ENCODE data around the gene TADA2B. TPM values are rescaled to one million over a fixed set of nuclear protein-coding genes. Genes with fewer than 3 reads are reported as not detected.
A peak's percentile ranks its signal among the peaks of the same experiment; 100 is the strongest.

TADA2B gene
- polyA plus RNA-seq, 5 donors = 11.6 to 18.2 (median 15.4) TPM

DNA sequence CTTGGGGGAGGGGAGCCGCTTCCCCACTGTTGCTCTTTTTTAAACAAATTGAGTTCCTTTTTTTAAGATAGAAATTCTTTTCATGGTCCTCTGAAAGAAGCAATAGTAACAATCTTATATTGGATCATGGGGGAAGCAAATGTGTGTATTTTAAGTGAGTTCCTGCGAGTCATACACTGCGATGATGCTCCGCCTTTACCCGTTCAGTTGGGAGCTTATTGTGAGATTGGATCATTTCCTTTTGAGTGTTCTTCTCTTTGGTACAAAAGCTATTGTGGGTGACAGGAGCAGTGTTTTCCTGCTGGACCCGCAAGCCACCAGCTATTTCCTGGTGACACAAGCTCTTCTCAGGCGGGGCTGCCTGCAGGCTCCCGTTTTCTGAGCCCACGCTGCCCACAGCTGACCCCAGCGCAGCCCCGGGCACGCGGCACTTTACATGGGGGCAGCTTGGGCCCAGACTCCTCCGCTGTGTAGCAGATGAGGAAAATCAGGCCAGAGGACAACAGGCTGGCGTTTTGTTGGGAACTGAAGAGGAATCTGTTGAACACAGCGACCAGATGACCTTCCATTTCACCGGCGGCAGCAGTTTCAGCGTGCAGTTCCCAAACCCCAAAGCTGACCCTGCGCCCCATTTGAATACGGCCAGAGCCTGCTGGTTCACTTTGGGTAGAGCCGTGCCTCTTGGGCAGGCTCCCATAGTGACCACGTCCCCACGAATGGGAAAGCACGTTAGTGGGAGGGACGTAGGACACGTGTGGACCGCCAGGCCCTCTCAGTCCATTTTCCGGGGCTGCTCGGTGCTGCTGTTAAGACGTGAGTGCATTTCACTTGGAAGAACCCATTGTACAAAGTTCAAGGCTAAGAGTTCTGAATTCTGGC is 12.2 kb downstream of the TADA2B start:
- no peak for DNase-seq

DNA sequence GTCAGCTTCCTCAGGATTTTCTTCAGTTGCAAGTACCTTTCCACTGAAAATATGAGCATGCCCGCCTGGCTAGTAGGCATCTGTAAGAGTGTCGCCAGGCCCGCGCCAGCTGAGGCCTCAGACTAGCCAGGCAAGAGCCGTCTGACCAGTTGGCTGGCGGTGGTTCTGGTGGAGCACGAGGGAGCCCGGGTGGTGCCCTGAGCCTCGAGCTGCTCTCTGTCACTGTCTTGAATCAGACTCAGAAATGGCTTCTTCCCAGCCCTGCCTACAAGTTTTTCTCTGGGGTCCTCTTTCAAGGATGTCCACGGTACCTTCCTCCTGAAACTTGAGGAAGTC is 12.8 kb downstream of the TADA2B start:
- DNase-seq = no peak

DNA sequence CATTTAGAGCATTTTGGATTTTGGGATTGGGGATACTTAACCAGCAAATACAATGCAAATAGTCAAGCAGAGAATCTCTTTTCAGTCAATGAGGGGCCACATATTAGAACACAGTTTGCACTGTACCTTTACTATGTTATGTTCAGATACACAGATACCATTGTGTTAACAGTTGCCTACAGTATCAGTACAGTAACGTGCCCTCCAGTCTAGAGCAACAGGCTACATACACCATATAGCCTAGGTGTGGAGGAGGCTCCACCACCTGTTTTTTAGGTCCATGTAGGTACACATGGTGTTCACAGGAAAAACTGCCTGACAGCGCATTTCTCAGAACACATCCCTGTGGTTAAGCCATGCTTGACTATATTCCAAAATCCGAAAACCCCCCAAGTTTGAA is 15.6 kb downstream of the TADA2B start:
- no peak for DNase-seq

DNA sequence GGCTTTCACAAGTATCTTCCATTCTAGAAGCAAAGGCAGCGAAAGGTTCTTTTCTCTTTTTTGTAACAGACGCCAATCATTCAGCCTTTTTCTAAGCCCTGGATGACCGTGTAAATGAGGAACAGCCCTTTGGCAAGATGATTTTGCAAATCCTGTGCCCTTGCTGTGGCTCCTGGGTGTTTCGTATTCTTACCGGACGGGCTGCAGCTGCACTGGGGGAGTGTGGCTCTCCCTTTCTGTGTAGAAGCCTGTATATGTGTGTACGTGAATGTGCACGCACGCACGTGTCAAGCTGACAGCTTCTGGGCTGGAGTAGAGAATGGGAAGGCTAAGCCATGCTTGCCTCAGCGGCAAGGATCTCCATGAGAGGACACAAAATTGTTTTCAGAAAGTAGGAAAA is 16.5 kb downstream of the TADA2B start:
- no peak for DNase-seq

DNA sequence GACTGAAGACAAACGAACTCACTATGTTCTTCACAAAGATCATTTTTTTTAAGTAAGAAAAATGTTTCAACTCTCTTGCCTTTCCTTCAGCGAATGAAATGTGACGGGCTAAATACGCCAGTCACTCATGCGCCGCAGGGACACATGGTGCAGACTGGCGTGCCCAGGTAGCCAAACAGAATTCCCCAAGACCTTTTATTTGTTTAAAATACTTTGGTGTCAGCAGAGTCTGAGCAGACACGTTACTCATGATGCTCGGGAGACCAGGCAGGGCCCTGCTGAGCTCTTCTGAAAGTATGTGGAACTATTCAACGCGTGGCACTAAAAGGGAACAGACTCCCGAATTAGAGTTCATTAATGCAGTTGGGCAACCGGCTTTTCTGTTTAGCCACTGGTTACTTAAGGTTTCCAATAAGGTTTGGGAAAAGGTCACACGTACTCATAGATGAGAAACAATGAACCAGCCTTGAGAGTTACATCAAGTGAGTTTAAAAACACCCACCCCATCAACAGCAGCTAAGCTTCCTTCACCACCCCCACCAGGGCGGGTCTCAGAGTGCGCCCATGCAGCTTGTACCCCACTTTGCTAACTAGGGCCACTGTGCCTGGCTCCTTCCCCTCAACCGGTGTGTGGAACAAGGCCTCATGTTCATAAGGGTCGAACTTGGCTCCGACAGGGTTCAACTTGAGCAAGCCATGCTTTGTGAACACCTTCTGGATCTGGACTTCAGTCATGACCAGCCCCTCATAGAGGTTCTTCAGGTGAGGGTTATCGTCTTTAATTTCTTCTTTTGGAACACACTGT is 17.4 kb downstream of the TADA2B start:
- no peak for DNase-seq

DNA sequence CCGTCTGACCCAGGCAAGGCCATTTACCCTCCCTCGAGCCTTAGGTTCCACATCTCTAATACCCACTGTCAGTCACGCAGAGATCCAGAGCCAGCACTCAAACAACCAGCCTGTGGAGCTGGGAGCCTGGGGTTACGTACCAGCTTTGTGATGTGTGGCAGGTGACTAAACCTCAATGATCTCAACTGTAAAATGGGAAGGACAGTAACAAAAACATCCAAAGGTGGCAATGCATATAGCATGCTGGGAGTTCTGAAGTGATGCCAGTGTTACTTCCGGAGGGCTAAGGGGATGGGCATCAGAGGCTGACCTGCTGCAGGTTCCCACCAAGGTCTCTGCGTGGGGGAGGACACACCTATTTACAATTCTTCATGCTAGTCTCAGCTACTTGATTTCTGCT is 18.6 kb downstream of the TADA2B start:
- no peak for DNase-seq

DNA sequence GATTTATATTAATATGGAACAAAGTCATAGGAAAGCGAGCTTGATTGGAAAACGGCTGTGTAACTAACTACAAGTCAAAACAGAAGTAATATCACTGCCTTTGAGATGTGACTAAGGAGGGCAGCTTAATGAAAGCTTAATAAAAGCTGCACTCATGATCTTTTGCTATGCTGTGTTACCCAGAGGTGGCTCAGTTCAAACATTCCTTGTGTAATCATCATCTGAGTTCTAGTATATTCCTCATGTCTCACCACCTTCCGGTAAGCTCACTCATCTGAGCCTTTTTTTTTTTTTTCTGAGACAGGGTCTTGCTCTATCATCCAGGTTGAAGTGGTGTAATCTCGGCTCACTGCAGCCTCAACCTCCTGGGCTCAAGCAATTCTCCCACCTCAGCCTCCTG is 19.6 kb downstream of the TADA2B start:
- no peak for DNase-seq

DNA sequence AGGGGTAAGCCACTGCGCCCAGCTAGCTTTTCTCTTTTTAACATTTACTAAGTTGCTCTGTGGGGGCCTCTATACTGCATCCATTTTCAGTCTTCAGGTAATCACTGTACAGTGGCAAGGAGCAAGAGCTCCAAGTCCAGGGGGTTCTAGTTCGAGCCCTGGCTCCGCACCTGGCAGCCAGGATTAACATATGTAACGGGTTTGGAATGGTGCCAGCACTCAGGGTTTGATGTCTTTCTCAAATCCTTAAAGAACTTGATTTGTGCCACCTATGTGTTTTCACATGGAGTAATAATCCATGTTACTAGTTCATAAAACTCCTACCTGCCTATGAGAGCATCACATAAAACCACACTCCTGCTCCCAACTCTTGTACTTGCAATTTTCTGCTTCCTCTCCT is 20.2 kb downstream of the TADA2B start:
- DNase-seq = no peak

DNA sequence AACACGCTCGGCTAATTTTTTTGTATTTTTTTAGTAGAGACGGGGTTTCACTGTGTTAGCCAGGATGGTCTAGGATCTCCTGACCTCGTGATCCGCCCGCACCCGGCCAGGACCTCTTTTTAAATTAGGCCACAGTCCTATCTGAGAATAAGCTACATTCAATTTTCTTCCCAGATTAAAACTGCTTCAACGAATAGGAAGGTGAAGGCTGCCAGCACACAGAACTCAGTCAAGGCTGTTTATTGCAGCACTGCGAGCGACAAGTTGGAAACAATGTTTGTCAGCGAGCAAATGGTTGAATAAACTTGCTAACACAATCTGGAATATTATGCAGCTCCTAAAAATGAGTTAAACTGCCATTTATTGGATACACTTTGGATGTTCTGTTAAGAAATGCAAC is 22.8 kb downstream of the TADA2B start:
- DNase-seq = no peak

DNA sequence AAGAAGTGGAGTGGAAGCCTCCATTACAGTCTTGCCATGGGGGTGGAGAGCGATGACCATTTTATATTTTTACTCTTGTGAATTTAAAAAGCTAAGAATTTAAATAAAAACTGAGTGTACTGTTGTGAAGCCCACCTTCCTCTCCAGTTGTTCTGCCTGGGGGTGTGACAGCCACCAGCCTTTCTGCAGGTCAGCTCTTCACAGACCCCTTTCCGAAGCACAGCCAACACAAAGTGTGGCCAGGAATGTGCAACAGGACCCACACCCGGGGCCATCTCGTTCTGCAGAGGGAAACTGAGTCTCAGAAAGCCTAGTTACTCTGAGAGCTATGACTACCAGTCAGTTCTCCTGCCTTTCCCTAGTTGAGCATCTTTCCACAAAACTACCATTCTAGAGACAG is 23.3 kb downstream of the TADA2B start:
- DNase-seq = no peak

DNA sequence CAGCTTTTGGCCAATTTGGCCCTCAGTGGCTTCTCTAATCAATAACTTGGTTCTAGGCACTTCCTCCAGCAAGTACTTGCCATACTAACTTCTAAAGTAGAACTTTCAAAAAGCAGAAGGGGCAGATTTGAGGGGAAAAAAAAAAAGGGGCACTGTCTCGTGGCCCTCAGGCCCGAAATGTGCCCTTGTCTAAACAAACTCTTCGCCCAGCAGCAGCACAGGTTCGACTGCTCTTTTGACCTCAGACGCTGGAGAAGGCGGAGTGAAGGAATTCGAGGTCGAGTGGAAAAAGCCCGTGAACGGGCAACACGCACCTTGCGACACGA is 23.9 kb downstream of the TADA2B start:
- no peak for DNase-seq

DNA sequence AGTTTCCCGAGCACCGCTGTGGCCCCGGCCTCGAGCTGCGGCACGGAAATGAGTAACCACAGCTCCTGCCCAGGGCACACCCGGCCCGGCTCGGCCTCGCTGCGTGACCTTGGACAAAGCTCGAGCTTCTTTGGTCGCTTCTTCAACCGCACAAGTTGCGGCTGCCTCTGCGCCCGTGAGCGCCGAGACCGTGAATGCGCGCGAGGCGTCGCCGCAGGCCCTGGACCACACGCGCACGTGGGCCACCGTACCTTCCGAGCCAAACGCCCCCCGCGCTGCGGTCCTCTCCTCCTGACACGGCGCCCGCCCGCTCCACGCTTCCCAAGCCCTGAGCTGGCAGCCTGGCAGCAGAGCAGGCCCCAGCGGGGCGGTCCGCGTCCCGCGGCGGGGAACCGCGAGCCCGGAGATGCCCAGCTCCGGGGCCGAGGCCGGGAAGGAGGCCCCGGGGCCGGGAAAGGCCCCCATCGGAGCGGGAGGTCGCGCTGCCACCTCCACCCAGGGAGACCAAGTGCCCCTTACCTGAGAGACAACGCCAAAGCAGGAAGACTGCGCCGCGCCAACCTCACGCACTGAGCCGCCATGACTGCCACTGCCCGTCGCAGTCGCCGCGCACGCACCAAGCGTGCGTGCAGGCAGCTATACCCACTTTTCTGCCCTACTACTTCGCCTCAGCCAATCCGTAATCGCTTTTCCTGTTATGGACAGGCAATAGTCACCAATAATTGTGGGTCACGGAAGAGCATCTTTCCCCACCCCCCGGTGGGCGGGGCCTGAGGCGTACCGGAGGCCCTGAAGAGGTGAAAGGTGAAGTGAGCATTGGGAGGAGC is 24.5 kb downstream of the TADA2B start, which contains the start of gene GRPEL1:
Gene GRPEL1, minus strand, starts transcription at position 613 of the 827 bp plus-strand sequence. Its CDS starts 32 bp downstream, at position 581.
- DNase-seq = peak; percentile 100

DNA sequence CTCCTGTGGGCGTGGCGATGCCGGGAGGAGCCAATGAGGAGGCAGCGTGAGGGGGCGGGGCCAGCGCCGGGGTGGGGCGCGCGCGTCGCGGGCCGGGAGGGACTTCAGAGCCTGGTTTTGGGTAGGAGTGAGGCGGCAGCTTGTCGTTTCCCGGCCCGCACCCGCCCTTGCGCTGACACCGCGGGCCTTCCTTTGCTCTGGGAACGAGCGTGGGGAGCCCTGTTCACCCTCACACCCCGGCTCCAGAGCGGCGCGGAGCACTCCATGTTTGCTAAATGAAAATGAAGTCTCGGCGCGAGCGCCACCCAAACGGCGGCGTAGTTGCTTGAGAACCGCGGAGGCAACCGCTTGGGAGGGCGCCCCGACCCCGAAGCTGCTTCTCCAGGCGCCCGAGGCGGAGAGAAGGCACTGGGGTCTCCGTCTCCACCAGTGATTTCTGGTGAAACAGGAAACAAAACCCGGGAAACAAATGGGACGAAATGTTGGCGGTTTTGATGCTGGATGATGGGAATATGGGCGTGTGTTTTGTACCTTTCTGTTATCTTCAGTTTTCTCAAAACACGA is 25.2 kb downstream of the TADA2B start:
- DNase-seq = no peak

DNA sequence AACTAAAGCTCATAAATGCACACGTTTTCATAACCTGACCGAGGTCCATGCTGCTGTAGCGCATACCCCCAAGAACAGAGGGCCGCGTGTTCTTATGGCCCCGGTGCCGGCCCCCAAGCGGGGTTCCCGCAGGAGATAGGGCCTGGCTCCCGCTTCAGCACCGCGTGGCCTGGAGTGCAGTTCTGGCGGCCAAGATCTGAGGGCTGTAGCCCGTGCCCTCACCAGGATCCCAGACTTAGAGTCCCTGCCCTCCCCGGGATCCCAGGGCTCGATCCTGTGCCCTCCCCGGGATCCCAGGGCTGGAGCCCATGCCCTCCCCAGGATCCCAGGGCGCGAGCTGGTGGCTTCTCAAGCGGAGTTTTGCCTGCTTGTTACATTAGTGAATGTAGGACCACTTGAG is 25.7 kb downstream of the TADA2B start:
- no peak for DNase-seq

DNA sequence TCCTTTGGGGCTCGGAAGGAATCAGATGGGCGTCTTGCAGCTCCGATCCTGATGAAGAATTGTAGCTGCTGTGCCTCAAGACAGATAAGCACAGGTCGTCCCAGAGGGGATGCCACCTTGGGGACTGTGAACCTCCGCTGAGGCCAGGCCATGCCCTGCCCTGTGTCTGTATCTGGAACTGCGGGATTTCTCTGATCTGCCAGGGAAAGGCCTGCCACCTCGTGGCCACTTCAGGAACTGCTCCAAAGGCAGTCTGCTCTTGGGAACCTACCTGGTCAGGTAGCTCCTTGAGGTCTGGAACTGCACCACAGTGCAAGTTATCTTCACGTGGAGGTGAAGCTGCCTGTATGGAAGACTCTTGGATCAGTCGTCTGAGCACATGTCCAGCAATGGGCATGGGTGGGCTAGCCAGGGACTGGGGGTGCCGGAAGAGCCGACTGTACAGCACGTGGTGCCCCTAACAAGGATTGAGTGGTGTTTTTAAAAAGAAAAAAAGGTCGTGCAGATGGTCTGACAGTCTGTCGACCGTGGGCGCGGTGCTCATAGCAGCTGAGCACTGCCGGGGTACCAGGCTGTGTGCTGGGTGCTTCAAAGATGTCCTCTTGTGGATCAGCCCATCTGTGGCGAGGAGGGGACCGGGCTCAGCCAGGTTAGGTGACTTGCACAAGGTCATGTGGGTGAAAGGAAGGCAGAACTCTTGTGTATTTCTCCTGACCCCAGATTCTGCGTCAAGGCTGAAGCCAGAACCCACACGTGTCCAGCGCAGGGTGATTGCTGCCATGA is 27.7 kb downstream of the TADA2B start:
- peak; percentile 69 to 78 for DNase-seq

DNA sequence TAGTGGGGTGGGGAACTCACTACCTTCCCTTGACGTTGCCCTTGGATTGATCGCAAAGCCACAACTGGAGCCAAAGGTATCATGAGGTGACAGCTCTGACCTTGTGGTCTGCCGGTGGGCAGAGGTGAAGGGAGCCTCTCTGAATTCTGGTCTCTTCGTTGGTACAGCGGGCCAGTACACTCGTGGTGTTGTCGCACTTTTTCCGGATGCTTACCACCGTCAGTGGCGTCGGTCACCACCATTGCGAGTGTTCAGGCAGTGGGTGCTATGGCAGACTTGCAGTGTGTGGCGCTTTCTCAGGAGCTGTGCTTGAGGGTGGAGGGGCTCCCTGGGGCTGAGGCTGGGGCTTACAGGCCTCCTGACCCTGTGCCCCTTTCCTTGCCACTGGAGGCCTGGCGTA is 29.9 kb downstream of the TADA2B start:
- DNase-seq = no peak

DNA sequence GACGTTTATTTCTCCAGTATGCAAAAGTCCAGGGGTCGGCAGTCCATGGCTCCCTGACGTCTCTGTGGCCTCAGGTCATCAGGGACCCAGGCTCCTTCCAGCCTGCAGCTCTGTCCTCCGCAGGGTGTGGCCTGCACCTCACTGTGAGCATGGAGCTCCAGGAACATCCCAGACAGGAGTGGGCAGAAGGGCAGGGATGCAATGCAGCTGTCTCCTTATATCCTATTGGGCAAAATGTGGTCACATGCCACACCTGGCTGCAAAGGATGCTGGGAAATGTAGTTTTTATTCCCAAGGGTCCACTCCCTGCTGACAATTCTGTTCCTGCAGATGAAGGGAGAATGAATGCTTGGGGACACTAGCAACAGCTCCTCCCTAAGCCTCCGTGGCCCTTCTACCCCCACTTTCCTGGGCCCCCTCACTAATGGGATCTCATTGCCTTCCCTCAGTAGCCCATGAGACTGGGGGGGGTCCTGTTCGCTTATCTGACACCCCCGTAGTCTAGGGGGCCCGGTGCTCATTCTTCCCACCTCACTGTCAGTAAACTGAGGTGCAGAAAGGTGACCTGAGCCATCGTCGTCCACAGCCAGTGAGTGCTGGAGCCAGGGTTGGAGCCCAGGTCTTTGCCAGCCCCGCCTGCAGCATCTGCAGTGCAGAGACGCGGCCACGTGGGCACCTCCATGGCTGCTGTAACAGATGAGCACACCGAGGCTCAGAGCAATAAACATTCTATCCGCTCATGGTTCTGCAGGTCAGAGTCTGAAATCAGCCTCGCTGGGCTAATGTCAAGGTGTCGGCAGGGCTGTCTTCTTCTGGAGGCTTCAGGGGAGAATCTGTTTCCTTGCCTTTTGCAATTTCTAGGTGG is 30.6 kb downstream of the TADA2B start:
- no peak for DNase-seq

DNA sequence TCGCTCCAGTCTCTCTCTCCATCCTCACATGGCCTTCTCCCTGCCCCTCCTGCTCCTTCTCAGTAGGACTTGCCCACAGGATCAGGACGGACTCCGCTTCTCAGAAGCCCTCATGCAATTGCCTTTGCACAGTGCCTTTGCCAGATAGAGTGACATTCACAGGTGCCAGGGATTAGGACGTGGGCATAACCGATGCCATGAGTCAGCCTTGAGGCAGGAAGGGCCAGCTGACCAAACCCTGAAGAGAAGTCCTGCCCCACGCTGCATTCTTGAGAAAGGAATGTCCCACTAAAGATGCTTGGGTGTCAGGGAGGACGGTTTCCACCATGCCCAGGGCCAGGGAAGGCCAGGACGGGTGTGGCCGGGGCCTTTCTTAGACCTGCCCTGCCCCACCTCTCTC is 31.3 kb downstream of the TADA2B start:
- DNase-seq = no peak

DNA sequence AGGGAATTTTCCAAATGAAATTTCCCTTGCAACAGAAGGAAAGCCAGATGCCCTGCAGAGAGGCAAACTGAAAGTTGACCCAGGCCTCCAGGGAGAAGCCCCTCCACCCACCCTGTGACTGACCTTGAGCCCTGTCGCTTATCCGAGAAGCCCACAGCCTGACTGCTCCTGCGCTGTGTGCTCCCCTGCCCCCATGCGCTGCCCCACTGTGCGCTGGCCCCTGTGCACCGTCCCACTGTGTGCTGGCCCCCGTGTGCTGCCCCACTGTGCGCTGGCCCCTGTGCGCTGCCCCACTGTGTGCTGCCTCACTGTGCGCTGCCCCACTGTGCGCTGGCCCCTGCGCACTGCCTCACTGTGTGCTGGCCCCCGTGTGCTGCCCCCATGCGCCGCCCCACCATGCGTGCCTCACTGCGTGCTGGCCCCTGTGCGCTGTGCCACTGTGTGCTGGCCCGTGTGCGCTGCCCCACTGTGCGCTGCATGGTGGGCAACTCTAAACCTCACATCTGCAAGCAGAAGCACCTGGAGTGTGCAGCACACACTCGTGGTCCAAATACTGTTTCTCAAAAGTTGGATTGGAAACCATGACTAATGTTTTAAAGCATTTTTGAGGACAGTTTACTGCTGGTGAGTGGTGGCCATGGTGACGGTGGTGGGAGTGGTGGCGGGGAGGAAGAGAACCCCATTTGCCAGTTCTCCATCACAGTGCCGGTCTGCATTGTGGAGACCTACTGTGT is 33.0 kb downstream of the TADA2B start:
- no peak for DNase-seq

DNA sequence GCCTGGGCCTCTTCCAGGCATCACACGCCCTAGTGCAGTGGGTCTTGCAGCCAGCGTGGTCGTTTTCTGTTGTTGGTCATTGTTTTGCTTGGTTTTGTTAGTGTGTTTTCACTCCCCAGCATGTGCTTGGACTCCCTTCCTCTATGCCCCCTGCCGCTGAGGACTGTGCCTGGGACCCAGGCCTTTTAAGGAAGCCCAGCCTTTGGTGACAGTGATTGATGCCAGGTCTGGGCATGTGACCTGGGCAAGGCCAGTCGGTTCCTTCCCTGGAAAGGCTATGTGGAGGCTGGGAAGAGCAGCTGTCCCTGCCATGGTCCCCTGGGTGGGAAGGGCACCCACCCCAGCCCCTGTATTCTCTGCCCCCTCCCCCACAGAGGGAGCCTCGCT is 33.5 kb downstream of the TADA2B start:
- DNase-seq = no peak

All from right lung (tissue), 5 donors.